Measurements from ENCODE around the gene CUL9.

The CUL9 gene

DNA sequence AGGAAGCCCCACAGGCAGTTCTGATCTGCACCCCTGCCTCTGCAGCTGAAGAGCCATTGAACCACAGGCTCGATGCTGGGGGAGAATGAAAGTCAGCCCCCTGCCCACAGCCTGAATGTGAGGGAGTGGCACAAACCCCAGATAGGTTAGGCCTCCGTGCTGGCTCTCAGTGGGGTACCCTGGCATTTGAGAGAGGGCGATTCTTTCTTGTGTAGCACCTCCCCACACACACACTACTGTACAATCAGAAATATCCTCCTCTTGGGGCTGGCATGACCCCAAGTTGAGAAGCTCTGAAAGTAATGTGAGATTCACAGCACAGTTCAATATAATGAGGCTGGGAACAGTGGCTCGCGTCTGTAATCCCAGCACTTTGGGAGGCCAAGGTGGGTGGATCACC, 79.2 kb downstream of the CUL9 start:
- TF ChIP-seq, protein P1, sequence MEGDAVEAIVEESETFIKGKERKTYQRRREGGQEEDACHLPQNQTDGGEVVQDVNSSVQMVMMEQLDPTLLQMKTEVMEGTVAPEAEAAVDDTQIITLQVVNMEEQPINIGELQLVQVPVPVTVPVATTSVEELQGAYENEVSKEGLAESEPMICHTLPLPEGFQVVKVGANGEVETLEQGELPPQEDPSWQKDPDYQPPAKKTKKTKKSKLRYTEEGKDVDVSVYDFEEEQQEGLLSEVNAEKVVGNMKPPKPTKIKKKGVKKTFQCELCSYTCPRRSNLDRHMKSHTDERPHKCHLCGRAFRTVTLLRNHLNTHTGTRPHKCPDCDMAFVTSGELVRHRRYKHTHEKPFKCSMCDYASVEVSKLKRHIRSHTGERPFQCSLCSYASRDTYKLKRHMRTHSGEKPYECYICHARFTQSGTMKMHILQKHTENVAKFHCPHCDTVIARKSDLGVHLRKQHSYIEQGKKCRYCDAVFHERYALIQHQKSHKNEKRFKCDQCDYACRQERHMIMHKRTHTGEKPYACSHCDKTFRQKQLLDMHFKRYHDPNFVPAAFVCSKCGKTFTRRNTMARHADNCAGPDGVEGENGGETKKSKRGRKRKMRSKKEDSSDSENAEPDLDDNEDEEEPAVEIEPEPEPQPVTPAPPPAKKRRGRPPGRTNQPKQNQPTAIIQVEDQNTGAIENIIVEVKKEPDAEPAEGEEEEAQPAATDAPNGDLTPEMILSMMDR (IDR thresholded peaks at IDR 0.05; ENCODE audit: low read depth, low read length, missing control alignments), result no peak
- no peak overlapping the region for H3K4me3 ChIP-seq (replicated peaks; ENCODE audit: low read depth, low read length)
- no peak for DNase-seq (ENCODE audit: extremely low read depth, low read depth)

DNA sequence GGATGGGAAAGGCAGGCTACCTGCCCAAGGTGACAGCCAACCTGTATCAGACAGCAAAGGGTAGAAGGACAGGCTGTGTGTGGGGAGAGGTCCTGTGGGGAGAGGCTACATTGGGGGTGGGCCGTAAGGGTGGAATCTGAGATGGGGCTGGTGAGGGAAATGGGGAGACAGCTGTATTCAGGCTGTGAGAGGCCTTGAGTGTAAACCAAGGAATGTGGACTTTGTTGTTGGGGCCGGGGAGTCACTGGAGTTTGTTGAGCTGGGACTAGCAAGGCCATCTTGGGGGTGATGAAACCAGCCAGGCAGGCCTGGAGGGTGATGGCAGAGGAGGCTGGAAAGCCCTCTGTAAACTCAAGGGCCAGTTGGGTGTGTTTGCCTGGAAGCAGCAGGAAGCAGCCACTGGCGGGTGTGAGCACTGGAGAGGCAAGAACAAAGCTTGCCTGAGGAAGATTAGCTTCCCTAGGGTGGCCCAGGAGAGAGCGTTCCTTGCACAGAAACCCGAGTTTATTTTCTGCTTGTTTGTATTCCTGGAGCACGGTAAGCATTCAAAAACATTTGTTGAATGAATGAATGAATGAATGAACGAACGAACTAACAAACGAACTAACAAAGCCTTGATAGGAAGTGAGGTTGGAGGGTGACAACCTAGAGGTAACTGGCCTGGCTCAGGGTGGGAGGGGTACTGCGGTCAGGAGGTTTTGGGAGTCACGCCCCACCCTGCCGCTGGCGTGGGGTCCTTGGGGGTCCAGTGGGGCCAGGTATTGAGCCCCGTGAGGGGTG, 80.2 kb downstream of the CUL9 start:
- DNase-seq (ENCODE audit: extremely low read depth, low read depth), result no peak
- H3K4me3 ChIP-seq (replicated peaks; ENCODE audit: low read depth, low read length), result no peak overlapping the region
- TF ChIP-seq, protein P1 (IDR thresholded peaks at IDR 0.05; ENCODE audit: low read depth, low read length, missing control alignments), result no peak

DNA sequence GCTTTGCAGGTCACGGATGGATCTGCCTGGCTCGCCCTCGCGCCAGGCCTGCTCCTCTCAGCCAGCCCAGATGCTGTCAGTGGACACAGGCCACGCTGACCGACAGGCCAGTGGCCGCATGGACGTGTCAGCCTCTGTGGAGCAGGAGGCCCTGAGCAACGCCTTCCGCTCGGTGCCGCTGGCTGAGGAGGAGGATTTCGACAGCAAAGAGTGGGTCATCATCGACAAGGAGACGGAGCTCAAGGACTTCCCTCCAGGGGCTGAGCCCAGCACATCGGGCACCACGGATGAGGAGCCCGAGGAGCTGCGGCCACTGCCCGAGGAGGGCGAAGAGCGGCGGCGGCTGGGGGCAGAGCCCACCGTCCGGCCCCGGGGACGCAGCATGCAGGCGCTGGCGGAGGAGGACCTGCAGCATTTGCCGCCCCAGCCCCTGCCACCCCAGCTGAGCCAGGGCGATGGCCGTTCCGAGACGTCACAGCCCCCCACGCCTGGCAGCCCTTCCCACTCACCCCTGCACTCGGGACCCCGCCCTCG, 80.9 kb downstream of the CUL9 start:
- TF ChIP-seq, protein P1 (IDR thresholded peaks at IDR 0.05; ENCODE audit: low read depth, low read length, missing control alignments), result no peak
- DNase-seq (ENCODE audit: extremely low read depth, low read depth), result no peak
- H3K4me3 ChIP-seq (replicated peaks; ENCODE audit: low read depth, low read length), result no peak overlapping the region

DNA sequence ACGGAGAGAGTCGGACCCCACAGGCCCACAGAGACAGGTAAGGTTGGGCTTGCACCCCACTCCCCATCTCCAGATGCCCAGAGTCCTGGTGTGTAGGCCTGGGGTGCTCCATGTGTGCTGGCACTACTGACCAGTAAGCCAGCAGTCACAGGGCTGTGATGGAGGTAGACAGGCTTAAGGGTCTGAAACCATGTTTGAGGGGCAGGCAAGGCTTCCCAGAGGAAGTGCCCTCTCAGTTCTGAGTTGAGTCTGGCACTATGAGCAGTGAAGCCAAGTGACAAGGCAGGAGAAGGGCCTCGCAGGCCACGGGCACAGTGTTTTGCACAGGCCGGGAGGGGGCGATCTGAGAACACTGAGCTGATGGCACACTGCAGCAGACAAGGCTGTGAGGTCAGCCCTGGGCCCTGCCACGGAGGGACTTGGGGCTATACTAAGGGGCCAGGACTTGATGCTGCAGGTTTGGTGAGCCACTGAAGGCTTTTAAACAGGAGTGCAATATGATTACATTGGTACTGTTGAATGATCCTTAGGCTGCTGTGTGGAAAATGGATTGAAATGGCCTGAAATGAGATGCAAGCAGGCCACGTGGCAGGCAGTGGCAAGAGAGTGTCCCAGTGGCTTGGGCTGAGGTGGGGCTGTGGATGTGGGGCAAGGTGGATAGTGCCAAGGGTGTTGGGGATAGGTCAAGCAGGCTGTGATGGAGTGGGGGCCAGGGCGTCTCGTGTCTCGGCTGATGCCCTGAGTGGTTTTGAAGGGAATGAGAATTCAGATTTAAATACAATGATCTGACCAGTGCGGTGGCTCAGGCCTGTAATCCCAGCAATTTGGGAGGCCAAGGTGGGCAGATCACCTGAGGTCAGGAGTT, 81.5 kb downstream of the CUL9 start:
- no peak overlapping the region for H3K4me3 ChIP-seq (replicated peaks; ENCODE audit: low read depth, low read length)
- TF ChIP-seq, protein P1 (IDR thresholded peaks at IDR 0.05; ENCODE audit: low read depth, low read length, missing control alignments), result peak; percentile 87
- no peak for DNase-seq (ENCODE audit: extremely low read depth, low read depth)

DNA sequence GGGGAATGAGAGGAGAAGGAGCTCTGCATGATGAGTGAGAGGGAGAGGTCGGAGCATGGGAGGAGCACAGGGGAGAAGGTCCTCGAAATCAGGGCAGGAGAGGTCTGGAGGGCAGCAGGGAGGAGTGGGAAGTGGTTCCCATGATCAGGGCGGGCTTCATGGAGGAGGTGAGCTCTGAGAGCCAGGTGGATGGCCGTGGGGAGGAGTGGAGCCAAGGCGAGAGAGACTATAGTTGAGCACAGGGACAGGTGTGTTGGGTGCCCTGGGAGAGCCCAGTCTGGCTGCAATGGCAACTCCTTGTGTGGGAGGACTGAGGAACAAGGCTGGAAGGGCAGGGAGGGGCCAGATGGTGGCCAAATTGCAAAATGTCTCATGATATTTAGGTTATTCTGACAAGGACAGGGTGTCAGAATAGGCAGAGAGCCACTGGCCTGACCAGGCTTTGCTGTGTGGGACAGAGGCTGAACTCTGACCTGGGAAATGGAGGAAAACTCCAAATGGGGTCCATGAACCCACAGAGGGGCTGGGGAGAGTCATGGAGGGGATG, 82.7 kb downstream of the CUL9 start:
- TF ChIP-seq, protein P1 (IDR thresholded peaks at IDR 0.05; ENCODE audit: low read depth, low read length, missing control alignments), result no peak
- no peak overlapping the region for H3K4me3 ChIP-seq (replicated peaks; ENCODE audit: low read depth, low read length)
- DNase-seq (ENCODE audit: extremely low read depth, low read depth), result no peak

DNA sequence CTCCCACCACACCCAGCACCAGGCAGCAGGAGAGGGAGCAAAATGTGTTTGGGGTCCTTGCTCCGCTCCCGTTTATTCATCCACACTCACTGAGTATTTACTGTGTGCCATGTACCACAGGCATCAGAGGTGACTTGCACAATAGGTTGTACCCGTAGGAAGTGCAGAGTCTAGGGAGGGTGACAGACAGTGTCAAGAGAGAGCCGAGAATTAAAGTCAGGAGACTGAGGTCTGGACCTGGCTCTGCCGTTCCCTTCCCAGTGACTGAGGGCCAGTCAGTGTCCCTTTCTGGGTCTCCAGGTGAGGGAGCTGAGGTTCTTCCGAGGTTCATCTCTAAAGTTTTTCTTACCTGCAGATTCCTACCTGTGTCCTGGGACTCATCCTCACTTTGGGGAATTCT, 83.6 kb downstream of the CUL9 start:
- no peak overlapping the region for H3K4me3 ChIP-seq (replicated peaks; ENCODE audit: low read depth, low read length)
- TF ChIP-seq, protein P1 (IDR thresholded peaks at IDR 0.05; ENCODE audit: low read depth, low read length, missing control alignments), result no peak
- DNase-seq (ENCODE audit: extremely low read depth, low read depth), result no peak
